HG02943 (cell line): Measurements from ENCODE around the gene NOP53.
"Not testable (repeated sequence)": the region's sequence is repeated elsewhere in the genome, so short reads cannot be mapped to it uniquely, and the experiment has no call there.

Experiments
- ATAC-seq: cut with Tn5 transposase; IDR thresholded peaks from one replicate; pipeline ENCODE4 v1.9.1; 2021; ENCODE audit warnings: mild to moderate bottlenecking, low read depth, moderate library complexity; ENCODE audit not compliant: unreplicated experiment

Gene NOP53

GRCh38 chr19:47745010-47745901 is at the start of gene NOP53:
NOP53 (plus strand) TSS chr19:47745546; CDS start chr19:47745560, 14 bp downstream.
- peak; percentile 57 for ATAC-seq

- no peak for ATAC-seq
These were observed 48.7 kb upstream of the NOP53 start for GRCh38 chr19:47696635-47697034.

- no peak for ATAC-seq
These were observed 47.3 kb upstream of the NOP53 start for GRCh38 chr19:47697863-47698609.

- no peak for ATAC-seq
These were observed 46.6 kb upstream of the NOP53 start for GRCh38 chr19:47698631-47699359.

- no peak for ATAC-seq
These were observed 45.9 kb upstream of the NOP53 start for GRCh38 chr19:47699360-47699917.

- ATAC-seq: no peak
These were observed 44.2 kb upstream of the NOP53 start for GRCh38 chr19:47700934-47701716.

GRCh38 chr19:47701717-47702552 is 43.4 kb upstream of the NOP53 start:
- ATAC-seq: no peak

GRCh38 chr19:47702671-47703070 is 42.7 kb upstream of the NOP53 start:
- no peak for ATAC-seq

GRCh38 chr19:47703301-47703700 is 42.0 kb upstream of the NOP53 start:
- no peak for ATAC-seq

GRCh38 chr19:47704024-47704423 is 41.3 kb upstream of the NOP53 start:
- ATAC-seq: no peak

GRCh38 chr19:47704656-47705055 is 40.7 kb upstream of the NOP53 start:
- no peak for ATAC-seq

GRCh38 chr19:47707135-47707925 is 38.0 kb upstream of the NOP53 start:
- ATAC-seq: no peak

GRCh38 chr19:47711652-47712242 is 33.6 kb upstream of the NOP53 start:
- no peak for ATAC-seq

GRCh38 chr19:47713046-47714021 is 32.0 kb upstream of the NOP53 start, which contains the start of gene EHD2:
EHD2 (plus strand) TSS chr19:47713422; CDS start chr19:47716613, 3,191 bp downstream.
- no peak for ATAC-seq

- no peak for ATAC-seq
These were observed 31.0 kb upstream of the NOP53 start for GRCh38 chr19:47714339-47714738.

GRCh38 chr19:47714855-47715254 is 30.5 kb upstream of the NOP53 start:
- ATAC-seq: not testable (repeated sequence)
